Gastroesophageal sphincter (tissue), 4 donors: Measurements from ENCODE around the gene MRPS7. TPM values are rescaled to one million over a fixed set of nuclear protein-coding genes. Genes with fewer than 3 reads are reported as not detected.

ENCODE experiments used
- ATAC-seq: fragments of 150-250 bp; one replicate; pipeline ENCODE4 v1.9.1; 2016; ENCODE audit warnings: mild to moderate bottlenecking, moderate library complexity
- H3K27ac ChIP-seq, 4 donors: fragments of 200-600 bp; sonication (generic) in 3 of 4; 1 replicate in 3 of 4; 2 replicates in 1 of 4; pipeline ENCODE4 v1.5.1; 2016 to 2019
- H3K27me3 ChIP-seq: fragments of 200-600 bp; sonication (generic); one replicate; pipeline ENCODE4 v1.5.1; 2019
- H3K36me3 ChIP-seq, 2 donors: fragments of 200-600 bp; sonication (generic); one replicate each; pipeline ENCODE4 v1.5.1; 2019; ENCODE audit warnings: control low read depth in 1 of 2
- H3K4me1 ChIP-seq, 3 donors: fragments of 200-600 bp; sonication (generic); 1 replicate in 2 of 3; 2 replicates in 1 of 3; pipeline ENCODE4 v1.5.1; 2016 to 2019; ENCODE audit warnings: control low read depth in 2 of 3
- H3K4me3 ChIP-seq, 2 donors: fragments of 200-600 bp; sonication (generic); one replicate each; pipeline ENCODE4 v1.5.1; 2019; ENCODE audit warnings: mild to moderate bottlenecking in 1 of 2, moderate library complexity in 1 of 2
- H3K9me3 ChIP-seq, 3 donors: fragments of 200-600 bp; sonication (generic); one replicate each; pipeline ENCODE4 v1.5.1; 2017 to 2019; ENCODE audit warnings: control low read depth in 2 of 3
- POLR2A ChIP-seq, 2 donors: fragments of 450-650 bp; IDR thresholded peaks; one replicate each; pipeline ENCODE4 v1.6.1; 2017; ENCODE audit warnings: antibody characterized with exemption in 2 of 2, mild to moderate bottlenecking in 2 of 2, moderate library complexity in 1 of 2
- WGBS, 2 donors: methylation state at CpG; one replicate each; pipeline ENCODE4 v1.1.5; 2018; ENCODE audit warnings: low coverage in 1 of 2; 5-methylcytosine and 5-hydroxymethylcytosine counted together
- total RNA-seq, 4 donors: library from RNA; depleted of rRNA; stranded (reverse); fragments of >200 nt; gene quantifications; one replicate each; pipeline ENCODE4 v1.1.0, GENCODE V29; 2016
- TF ChIP-seq, protein P1 (sequence below), 4 experiments: fragments of 200-600 bp in 2 of 4; fragments of 450-650 bp in 2 of 4; sonication (generic) in 1 of 4; IDR thresholded peaks; one replicate each; pipeline ENCODE4 v1.5.1; 2017 to 2019; ENCODE audit warnings: antibody characterized with exemption in 4 of 4, mild to moderate bottlenecking in 2 of 4, moderate library complexity in 2 of 4

MRPS7 gene
- total RNA-seq, 4 donors from 2014 or later = 35.0 to 46.4 (median 38.3) TPM

DNA sequence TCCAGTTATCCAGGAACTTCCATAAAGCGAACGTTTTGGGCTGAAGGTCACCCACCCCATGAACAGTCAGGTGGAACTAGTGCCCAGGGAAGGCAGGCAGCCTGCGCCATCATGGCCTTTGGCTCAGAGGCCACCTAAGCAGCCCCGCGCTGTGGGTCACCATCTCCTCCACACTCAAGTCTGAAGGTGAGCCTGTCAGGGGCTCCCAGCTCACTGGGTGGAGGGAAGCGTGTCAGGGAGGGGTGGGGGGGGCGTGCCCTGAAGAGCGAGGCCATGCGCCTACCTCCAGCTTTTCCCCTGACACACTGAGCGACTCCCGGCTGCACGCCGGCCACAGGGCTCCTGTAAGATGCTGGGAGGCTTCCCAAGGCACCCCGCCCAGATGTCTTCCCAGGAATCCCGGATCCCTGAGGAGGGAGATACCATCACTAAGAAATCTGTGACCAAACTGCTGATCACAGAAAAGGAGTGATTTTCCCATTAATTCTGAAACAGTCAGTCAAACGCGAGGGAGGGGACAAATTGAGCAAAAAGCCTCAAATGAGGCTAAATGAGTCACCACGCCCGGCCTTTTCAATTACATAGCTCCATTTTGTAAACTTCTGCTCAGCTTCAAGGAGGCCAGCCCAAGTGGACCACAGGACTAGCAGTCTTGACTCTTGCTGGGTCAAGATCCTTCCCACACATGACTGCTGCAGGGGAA is 54.0 kb downstream of the MRPS7 start:
- Histone ChIP-seq H3K27ac (peak overlapping the region in 1 of 4 donors; percentile 25), H3K36me3 (peaks cover 0 to 45% of the 10 kb centered on the region in 2 donors), H3K27me3 (no peaks in the 10 kb centered on the region), H3K4me1 (no peaks in the 10 kb centered on the region), H3K9me3 (no peaks in the 10 kb centered on the region), H3K4me3 (no peak overlapping the region)
- no peak for ATAC-seq
- TF ChIP-seq, protein P1, sequence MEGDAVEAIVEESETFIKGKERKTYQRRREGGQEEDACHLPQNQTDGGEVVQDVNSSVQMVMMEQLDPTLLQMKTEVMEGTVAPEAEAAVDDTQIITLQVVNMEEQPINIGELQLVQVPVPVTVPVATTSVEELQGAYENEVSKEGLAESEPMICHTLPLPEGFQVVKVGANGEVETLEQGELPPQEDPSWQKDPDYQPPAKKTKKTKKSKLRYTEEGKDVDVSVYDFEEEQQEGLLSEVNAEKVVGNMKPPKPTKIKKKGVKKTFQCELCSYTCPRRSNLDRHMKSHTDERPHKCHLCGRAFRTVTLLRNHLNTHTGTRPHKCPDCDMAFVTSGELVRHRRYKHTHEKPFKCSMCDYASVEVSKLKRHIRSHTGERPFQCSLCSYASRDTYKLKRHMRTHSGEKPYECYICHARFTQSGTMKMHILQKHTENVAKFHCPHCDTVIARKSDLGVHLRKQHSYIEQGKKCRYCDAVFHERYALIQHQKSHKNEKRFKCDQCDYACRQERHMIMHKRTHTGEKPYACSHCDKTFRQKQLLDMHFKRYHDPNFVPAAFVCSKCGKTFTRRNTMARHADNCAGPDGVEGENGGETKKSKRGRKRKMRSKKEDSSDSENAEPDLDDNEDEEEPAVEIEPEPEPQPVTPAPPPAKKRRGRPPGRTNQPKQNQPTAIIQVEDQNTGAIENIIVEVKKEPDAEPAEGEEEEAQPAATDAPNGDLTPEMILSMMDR (IDR thresholded peaks at IDR 0.05) = no peak
- TF ChIP-seq POLR2A (IDR thresholded peaks at IDR 0.05) = no peak
- 28 to 41% methylated on average over 4 to 5 of the region's 19 CpGs for WGBS, 2 donors

Other genes starting within 250 kb of the MRPS7 start
- gene MRPL58, start 249.2 kb upstream of the MRPS7 start, total RNA-seq = 100 to 1,000 TPM in 1 of 4 donors, 10 to 100 TPM in 3; 36.6 to 112 (median 50.5) TPM
- gene ATP5PD, start 214.9 kb upstream of the MRPS7 start, total RNA-seq = 100 to 1,000 TPM; 213 to 337 (median 307) TPM
- gene KCTD2, start 214.7 kb upstream of the MRPS7 start, total RNA-seq = 10 to 100 TPM; 27.1 to 39.7 (median 28.8) TPM
- 1 to 10 TPM; 4.0 to 6.9 (median 5.2) TPM for gene SLC16A5, start 173.9 kb upstream of the MRPS7 start, total RNA-seq
- gene ARMC7, start 151.9 kb upstream of the MRPS7 start, total RNA-seq = 1 to 10 TPM; 2.4 to 6.1 (median 3.9) TPM
- gene NT5C, start 130.1 kb upstream of the MRPS7 start, total RNA-seq = 100 to 1,000 TPM in 2 of 4 donors, 10 to 100 TPM in 2; 74.5 to 121 (median 99.6) TPM
- 10 to 100 TPM in 3 of 4 donors, 1 to 10 TPM in 1; 9.3 to 48.5 (median 25.0) TPM for gene JPT1, start 107.4 kb upstream of the MRPS7 start, total RNA-seq
- 10 to 100 TPM; 67.7 to 95.2 (median 69.9) TPM for gene SUMO2, start 78.9 kb upstream of the MRPS7 start, total RNA-seq
- gene NUP85, start 56.2 kb upstream of the MRPS7 start, total RNA-seq = 10 to 100 TPM; 19.6 to 62.3 (median 22.3) TPM
- gene GGA3, start 273 bp upstream of the MRPS7 start, total RNA-seq = 10 to 100 TPM; 19.5 to 27.8 (median 24.5) TPM
- 10 to 100 TPM; 28.5 to 50.7 (median 44.4) TPM for gene MIF4GD, start 9.4 kb downstream of the MRPS7 start, total RNA-seq
- gene SLC25A19, start 27.6 kb downstream of the MRPS7 start, total RNA-seq = 10 to 100 TPM in 3 of 4 donors, 1 to 10 TPM in 1; 7.3 to 14.5 (median 13.4) TPM
- gene GRB2, start 143.8 kb downstream of the MRPS7 start, total RNA-seq = 100 to 1,000 TPM in 2 of 4 donors, 10 to 100 TPM in 2; 80.6 to 113 (median 97.6) TPM
- gene TMEM94, start 194.8 kb downstream of the MRPS7 start, total RNA-seq = 10 to 100 TPM; 31.0 to 50.3 (median 42.8) TPM